HCT116 (cell line): ENCODE results near the gene PIP4K2C. TPM values are rescaled to one million over a fixed set of nuclear protein-coding genes. Genes with fewer than 3 reads are reported as not detected.

Source experiments
- total RNA-seq: library from RNA; stranded (reverse); gene quantifications from one replicate; pipeline ENCODE4 v1.2.1, GENCODE V29; 2021; ENCODE audit not compliant: unreplicated experiment

Gene PIP4K2C
- total RNA-seq, 1 experiment from 2014 or later = 38.4 TPM

Other genes starting within 250 kb of the PIP4K2C start
- 45.4 TPM for gene R3HDM2, start 160.1 kb upstream of the PIP4K2C start, total RNA-seq
- gene INHBC, start 156.4 kb upstream of the PIP4K2C start, total RNA-seq = 0.20 TPM
- 0.89 TPM for gene INHBE, start 135.9 kb upstream of the PIP4K2C start, total RNA-seq
- gene GLI1, start 131.4 kb upstream of the PIP4K2C start, total RNA-seq = 6.4 TPM
- gene ARHGAP9, start 111.3 kb upstream of the PIP4K2C start, total RNA-seq = 0.84 TPM
- gene MARS1, start 103.1 kb upstream of the PIP4K2C start, total RNA-seq = 344 TPM
- gene DDIT3, start 70.7 kb upstream of the PIP4K2C start, total RNA-seq = 84.7 TPM
- gene MBD6, start 68.4 kb upstream of the PIP4K2C start, total RNA-seq = 70.1 TPM
- gene DCTN2, start 44.0 kb upstream of the PIP4K2C start, total RNA-seq = 95.9 TPM
- gene KIF5A, start 41.1 kb upstream of the PIP4K2C start, total RNA-seq = 5.2 TPM
- 0.37 TPM for gene DTX3, start 13.6 kb downstream of the PIP4K2C start, total RNA-seq
- gene ARHGEF25, start 20.2 kb downstream of the PIP4K2C start, total RNA-seq = 3.6 TPM
- 31.3 TPM for gene B4GALNT1, start 42.0 kb downstream of the PIP4K2C start, total RNA-seq
- 98.4 TPM for gene OS9, start 102.9 kb downstream of the PIP4K2C start, total RNA-seq
- 15.8 TPM for gene AGAP2, start 147.6 kb downstream of the PIP4K2C start, total RNA-seq
- gene TSPAN31, start 153.8 kb downstream of the PIP4K2C start, total RNA-seq = 14.9 TPM
- gene CDK4, start 161.1 kb downstream of the PIP4K2C start, total RNA-seq = 206 TPM
- gene MARCHF9, start 163.9 kb downstream of the PIP4K2C start, total RNA-seq = 21.8 TPM
- 11.6 TPM for gene CYP27B1, start 175.9 kb downstream of the PIP4K2C start, total RNA-seq
- gene METTL1, start 180.9 kb downstream of the PIP4K2C start, total RNA-seq = 56.6 TPM
- 5.0 TPM for gene EEF1AKMT3, start 181.4 kb downstream of the PIP4K2C start, total RNA-seq
- 53.2 TPM for gene TSFM, start 191.6 kb downstream of the PIP4K2C start, total RNA-seq
- gene AVIL, start 227.5 kb downstream of the PIP4K2C start, total RNA-seq = 1.1 TPM